ENCODE measurements around the gene OOSP4A. TPM values are rescaled to one million over a fixed set of nuclear protein-coding genes. Genes with fewer than 3 reads are reported as not detected.

The OOSP4A gene
- total and polyA plus RNA-seq, 2 of the 13 experiments (the other 11 are each of a cell fraction or from before 2014, with no cell fraction given) = not detected

DNA sequence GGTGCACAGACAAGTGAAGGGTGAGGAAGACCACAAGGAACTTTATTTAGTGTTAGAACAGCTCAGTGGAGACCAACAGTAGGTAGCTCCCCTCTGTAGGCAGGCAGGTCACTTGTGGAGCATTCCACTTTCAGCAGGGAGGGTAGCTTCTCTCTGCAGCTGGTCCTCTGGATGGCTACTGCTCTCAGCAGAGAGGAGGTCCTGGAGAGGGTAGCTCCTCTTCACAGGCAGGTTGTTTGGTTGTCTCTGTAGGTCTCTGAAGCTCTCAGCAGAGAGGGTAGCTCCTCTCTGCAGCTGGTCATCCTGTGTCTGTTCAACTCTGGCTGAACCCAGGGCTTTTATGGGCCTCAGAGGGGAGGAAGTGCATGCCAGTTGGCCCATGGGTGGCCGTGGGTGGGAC lies 32.1 kb upstream of the OOSP4A start:
- no peak for ATAC-seq
- in situ Hi-C loops (cut with HindIII; ENCODE audit: extremely low pct_ligation_motif_present, low pct_unique_long_range_greater_than_20kb) (no loop called here), intact Hi-C loops (cut with micrococcal nuclease; ENCODE audit: unreplicated experiment) (no loop called here)
- Histone ChIP-seq H4K20me1 (ENCODE audit: insufficient read depth, low read length) (no peaks in the 10 kb centered on the region), H3K79me2 (ENCODE audit: insufficient read depth, low read length) (no peaks in the 10 kb centered on the region), H3K4me3 (replicated peaks in 1 of 3; ENCODE audit: insufficient read depth in 1 of 3, low read depth in 2 of 3, low read length in 3 of 3) (no peak overlapping the region), H3K4me2 (ENCODE audit: low read depth, low read length) (no peak overlapping the region), H3K4me1 (ENCODE audit: insufficient read depth, low read length) (no peaks in the 10 kb centered on the region), H3K27ac (ENCODE audit: extremely low read length, insufficient read depth, low read length) (no peak overlapping the region), H3K27me3 (ENCODE audit: control insufficient read depth in 1 of 2, insufficient read depth in 2 of 2, low read length in 2 of 2) (peaks cover 0 to 1% of the 10 kb centered on the region in 2 experiments; a peak in 1 of 5 replicates), H2AFZ (ENCODE audit: low read length) (no peak overlapping the region), H3K36me3 (replicated peaks in 1 of 2; ENCODE audit: control insufficient read depth in 1 of 2, insufficient read depth in 2 of 2, low read length in 2 of 2) (no peaks in the 10 kb centered on the region), H3K9ac (ENCODE audit: insufficient read depth, low read depth, low read length) (no peak overlapping the region), H3K9me3 (ENCODE audit: low read length) (peaks cover 22% of the 10 kb centered on the region)
- POLR2A ChIA-PET = no interaction called here
- CTCF ChIA-PET (ENCODE audit: low intra/inter-chr PET ratio, low total read pairs) = no interaction called here
- TF ChIP-seq, protein P1, sequence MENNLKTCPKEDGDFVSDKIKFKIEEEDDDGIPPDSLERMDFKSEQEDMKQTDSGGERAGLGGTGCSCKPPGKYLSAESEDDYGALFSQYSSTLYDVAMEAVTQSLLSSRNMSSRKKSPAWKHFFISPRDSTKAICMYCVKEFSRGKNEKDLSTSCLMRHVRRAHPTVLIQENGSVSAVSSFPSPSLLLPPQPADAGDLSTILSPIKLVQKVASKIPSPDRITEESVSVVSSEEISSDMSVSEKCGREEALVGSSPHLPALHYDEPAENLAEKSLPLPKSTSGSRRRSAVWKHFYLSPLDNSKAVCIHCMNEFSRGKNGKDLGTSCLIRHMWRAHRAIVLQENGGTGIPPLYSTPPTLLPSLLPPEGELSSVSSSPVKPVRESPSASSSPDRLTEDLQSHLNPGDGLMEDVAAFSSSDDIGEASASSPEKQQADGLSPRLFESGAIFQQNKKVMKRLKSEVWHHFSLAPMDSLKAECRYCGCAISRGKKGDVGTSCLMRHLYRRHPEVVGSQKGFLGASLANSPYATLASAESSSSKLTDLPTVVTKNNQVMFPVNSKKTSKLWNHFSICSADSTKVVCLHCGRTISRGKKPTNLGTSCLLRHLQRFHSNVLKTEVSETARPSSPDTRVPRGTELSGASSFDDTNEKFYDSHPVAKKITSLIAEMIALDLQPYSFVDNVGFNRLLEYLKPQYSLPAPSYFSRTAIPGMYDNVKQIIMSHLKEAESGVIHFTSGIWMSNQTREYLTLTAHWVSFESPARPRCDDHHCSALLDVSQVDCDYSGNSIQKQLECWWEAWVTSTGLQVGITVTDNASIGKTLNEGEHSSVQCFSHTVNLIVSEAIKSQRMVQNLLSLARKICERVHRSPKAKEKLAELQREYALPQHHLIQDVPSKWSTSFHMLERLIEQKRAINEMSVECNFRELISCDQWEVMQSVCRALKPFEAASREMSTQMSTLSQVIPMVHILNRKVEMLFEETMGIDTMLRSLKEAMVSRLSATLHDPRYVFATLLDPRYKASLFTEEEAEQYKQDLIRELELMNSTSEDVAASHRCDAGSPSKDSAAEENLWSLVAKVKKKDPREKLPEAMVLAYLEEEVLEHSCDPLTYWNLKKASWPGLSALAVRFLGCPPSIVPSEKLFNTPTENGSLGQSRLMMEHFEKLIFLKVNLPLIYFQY (CRISPR knock-in tag; IDR thresholded peaks at IDR 0.05; ENCODE audit: borderline replicate concordance) = no peak
- TF ChIP-seq, protein P2, sequence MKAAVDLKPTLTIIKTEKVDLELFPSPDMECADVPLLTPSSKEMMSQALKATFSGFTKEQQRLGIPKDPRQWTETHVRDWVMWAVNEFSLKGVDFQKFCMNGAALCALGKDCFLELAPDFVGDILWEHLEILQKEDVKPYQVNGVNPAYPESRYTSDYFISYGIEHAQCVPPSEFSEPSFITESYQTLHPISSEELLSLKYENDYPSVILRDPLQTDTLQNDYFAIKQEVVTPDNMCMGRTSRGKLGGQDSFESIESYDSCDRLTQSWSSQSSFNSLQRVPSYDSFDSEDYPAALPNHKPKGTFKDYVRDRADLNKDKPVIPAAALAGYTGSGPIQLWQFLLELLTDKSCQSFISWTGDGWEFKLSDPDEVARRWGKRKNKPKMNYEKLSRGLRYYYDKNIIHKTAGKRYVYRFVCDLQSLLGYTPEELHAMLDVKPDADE (CRISPR knock-in tag; IDR thresholded peaks at IDR 0.05) = no peak
- TF ChIP-seq, protein P3, sequence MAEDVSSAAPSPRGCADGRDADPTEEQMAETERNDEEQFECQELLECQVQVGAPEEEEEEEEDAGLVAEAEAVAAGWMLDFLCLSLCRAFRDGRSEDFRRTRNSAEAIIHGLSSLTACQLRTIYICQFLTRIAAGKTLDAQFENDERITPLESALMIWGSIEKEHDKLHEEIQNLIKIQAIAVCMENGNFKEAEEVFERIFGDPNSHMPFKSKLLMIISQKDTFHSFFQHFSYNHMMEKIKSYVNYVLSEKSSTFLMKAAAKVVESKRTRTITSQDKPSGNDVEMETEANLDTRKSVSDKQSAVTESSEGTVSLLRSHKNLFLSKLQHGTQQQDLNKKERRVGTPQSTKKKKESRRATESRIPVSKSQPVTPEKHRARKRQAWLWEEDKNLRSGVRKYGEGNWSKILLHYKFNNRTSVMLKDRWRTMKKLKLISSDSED (CRISPR knock-in tag; IDR thresholded peaks at IDR 0.05) = no peak
- TF ChIP-seq TP53 (CRISPR knock-in tag; conservative IDR thresholded peaks at IDR 0.05) = no peak
- no peak for FAIRE-seq
- no peak for DNase-seq (ENCODE audit: low spot score)
- WGBS (ENCODE audit: low lambda C conversion rate) = no CpG with 5 or more reads among the region's 1 CpG
- BruUV-seq (replicated peaks) = no TSS peak
